Diencephalon (tissue), 1 donor: Measurements from ENCODE around the gene CIART. TPM values are rescaled to one million over a fixed set of nuclear protein-coding genes. Genes with fewer than 3 reads are reported as not detected.
A peak's percentile ranks its signal among the peaks of the same experiment; 100 is the strongest.

Experiments used
- small RNA-seq: library from RNA; depleted of rRNA; stranded (forward); fragments of <200 nt; gene quantifications from one replicate; pipeline ENCODE3, GENCODE V24; 2014
- total RNA-seq: library from RNA; depleted of rRNA; stranded (reverse); fragments of >200 nt; gene quantifications from one replicate; pipeline ENCODE4 v1.2.3, GENCODE V29; 2014

The CIART gene, protein sequence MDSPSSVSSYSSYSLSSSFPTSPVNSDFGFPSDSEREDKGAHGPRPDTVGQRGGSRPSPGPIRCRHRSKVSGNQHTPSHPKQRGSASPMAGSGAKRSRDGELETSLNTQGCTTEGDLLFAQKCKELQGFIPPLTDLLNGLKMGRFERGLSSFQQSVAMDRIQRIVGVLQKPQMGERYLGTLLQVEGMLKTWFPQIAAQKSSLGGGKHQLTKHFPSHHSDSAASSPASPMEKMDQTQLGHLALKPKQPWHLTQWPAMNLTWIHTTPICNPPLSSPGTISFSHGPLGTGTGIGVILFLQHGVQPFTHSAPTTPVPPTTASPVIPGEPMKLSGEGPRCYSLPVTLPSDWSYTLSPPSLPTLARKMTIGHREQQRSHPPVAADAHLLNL
- total RNA-seq, result 6.5 TPM

DNA sequence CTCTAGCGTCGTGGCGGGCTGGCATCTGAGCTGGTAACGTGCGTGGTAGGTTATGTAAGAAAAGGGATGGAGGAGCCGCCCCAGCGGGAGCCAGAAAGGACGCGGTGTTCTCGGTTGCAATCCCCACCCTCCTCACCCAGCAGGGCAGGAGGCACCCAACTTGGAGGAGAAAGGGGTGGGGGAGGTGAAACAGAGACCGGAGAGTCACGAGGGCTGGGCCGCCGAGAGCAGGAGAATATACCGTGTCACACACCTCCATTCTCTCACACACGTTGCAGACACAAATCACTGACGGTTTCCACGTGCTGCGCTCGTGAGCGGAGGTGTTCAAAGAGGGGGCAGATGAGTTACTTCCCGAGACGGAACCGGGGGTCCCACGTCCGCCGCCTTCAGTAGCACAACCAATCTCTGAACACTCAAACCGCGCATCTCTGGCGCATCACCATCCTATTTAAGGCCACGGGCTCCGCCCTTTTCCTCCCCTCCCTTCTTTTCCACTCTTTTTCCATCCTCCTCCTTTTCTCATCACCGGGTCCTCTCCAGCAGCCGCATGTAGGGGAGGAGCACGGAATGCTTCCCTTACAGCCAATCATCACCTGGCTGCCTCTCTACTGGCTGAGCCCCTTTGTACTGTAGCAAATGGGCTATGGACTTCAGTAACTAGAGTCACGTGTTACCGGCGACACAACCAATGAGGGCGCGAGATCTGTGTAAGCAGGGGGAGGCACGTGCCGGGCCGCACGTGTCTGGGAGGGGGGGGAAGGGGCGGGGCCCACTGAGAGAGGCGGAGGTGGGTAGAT, at the start of gene CIART:
TSS of gene CIART (plus strand) at position 797 of the 800 bp plus-strand sequence. CDS start 714 bp downstream, outside the sequence.

GRCh38 chr1:150235852-150236613, 46.3 kb upstream of the CIART start, which contains the start of gene ANP32E:
Gene ANP32E (minus strand): TSS chr1:150236112. CDS start chr1:150235786, 326 bp downstream.

DNA sequence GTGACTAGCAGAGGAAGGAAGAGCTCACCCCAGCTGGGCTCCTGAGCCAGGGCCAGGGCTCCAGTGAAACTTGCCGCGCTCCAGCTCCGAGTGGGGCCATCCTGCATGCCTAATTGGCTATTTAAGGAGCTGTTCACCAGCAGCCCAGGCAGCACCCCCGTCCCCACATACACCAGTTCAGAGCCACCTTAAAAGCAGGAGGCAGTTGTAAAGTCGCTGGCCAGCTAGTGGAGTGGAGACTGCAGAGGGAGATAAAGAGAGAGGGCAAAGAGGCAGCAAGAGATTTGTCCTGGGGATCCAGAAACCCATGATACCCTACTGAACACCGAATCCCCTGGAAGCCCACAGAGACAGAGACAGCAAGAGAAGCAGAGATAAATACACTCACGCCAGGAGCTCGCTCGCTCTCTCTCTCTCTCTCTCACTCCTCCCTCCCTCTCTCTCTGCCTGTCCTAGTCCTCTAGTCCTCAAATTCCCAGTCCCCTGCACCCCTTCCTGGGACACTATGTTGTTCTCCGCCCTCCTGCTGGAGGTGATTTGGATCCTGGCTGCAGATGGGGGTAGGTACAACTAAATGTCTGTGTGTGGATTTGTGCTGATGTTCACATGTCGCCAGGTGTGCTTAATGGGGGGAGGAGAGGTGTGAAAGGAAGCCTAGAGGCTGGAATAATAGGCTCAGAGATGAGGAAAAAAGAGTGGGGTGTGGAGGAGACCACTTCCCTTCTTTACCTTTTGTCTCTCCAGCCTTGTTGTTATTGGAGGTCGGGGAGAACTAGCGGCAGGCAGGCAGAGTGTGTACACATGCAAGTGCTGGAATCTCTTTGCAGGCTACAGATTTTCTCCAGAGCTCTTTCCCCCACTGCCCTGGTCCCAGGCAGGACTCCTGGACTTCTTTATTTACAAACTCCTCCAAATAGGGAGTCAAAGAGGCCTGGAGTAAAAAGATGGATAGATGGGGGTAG, 24.4 kb upstream of the CIART start, which contains the start of gene CA14:
TSS of gene CA14 (plus strand) at position 151 of the 962 bp plus-strand sequence. CDS start at position 506, 355 bp downstream.

GRCh38 chr1:150268705-150269403, 13.5 kb upstream of the CIART start, which contains the start of gene APH1A:
Gene APH1A (minus strand): TSS chr1:150269016. CDS start chr1:150268810, 206 bp downstream.

GRCh38 chr1:150293433-150294253, 11.3 kb downstream of the CIART start, which contains the start of gene MRPS21:
Gene MRPS21 (plus strand): TSS chr1:150293861. CDS start chr1:150294367, 506 bp downstream.

Small RNA genes within 50 kb of the gene (small RNA-seq; reads per million reads assigned to genes)
- gene RNU2-17P, result 4.6 reads per million, percentile 91 among the genes with 10 or more reads in this experiment

Other genes starting within 250 kb of the CIART start
- 79.4 TPM for gene VPS45, start 214.8 kb upstream of the CIART start, total RNA-seq
- 39.9 TPM for gene PLEKHO1, start 132.6 kb upstream of the CIART start, total RNA-seq
- 40.8 TPM for gene ANP32E, start 46.4 kb upstream of the CIART start, total RNA-seq
- gene CA14, start 24.8 kb upstream of the CIART start, total RNA-seq, result 1.8 TPM
- 72.9 TPM for gene APH1A, start 13.5 kb upstream of the CIART start, total RNA-seq
- gene C1orf54, start 9.8 kb upstream of the CIART start, total RNA-seq, result 21.5 TPM
- 61.6 TPM for gene MRPS21, start 11.3 kb downstream of the CIART start, total RNA-seq
- 45.2 TPM for gene PRPF3, start 39.0 kb downstream of the CIART start, total RNA-seq
- 18.9 TPM for gene RPRD2, start 81.6 kb downstream of the CIART start, total RNA-seq
- 33.7 TPM for gene TARS2, start 204.9 kb downstream of the CIART start, total RNA-seq
- 1.6 TPM for gene ECM1, start 225.6 kb downstream of the CIART start, total RNA-seq
- 0.92 TPM for gene FALEC, start 233.2 kb downstream of the CIART start, total RNA-seq